Measurements from ENCODE around the gene MSH4.
"Not testable (repeated sequence)": the region's sequence is repeated elsewhere in the genome, so short reads cannot be mapped to it uniquely, and the experiment has no call there.

MSH4 gene

GRCh38 chr1:75795703-75796193 is 934 bp upstream of the MSH4 start:
- DNase-seq (ENCODE audit: low read depth in 2 of 2), result no peak

- no peak for DNase-seq (ENCODE audit: low read depth in 2 of 2)
These were observed 549 bp downstream of the MSH4 start for GRCh38 chr1:75797273-75797588.

GRCh38 chr1:75797606-75798216 is 1.0 kb downstream of the MSH4 start:
- DNase-seq (ENCODE audit: low read depth in 2 of 2), result no peak

- not testable (repeated sequence) for DNase-seq (ENCODE audit: low read depth in 2 of 2)
These were observed 4.8 kb downstream of the MSH4 start for GRCh38 chr1:75801480-75801879.

- DNase-seq (ENCODE audit: low read depth in 2 of 2), result no peak
These were observed 12.2 kb downstream of the MSH4 start for GRCh38 chr1:75808921-75809320.

GRCh38 chr1:75810113-75810512 is 13.4 kb downstream of the MSH4 start:
- not testable (repeated sequence) for DNase-seq (ENCODE audit: low read depth in 2 of 2)

DNA sequence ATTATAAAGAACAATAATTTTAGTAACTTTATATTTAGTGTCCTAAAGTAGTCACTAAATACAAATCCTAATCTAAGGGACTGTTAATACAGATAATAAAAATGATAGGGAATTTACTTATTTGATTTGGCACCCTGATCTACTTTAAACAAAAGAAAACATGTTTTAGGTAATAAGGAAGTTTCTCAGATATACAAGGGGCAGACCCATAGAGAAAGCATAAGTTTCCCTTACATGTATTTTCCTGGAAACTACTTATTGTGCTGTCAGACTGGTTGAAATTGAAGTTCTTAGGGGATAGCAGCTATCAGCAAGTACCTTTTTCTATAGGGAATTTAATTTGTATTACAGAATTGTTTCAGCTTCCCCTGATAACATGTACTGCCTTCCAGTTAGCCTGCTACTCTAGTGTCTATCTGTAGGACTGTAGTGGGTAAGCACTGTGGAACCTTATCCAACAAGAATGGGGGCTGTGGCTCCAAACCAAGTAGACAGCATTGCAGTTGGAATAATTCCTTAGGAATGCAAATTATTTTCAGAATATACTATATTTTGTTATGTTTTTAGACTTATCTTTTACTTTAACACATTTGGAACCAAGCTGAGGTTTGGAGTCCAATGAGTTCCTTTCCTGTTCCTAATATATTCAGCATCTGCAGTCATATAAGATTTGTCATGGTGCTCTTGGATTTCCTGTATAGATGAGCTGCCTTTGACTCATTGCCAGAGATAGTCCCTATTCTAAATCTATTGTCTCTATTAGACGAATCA is 14.7 kb downstream of the MSH4 start:
- DNase-seq (ENCODE audit: low read depth in 2 of 2), result no peak

- no peak for DNase-seq (ENCODE audit: low read depth in 2 of 2)
These were observed 15.4 kb downstream of the MSH4 start for GRCh38 chr1:75812065-75812464.

DNA sequence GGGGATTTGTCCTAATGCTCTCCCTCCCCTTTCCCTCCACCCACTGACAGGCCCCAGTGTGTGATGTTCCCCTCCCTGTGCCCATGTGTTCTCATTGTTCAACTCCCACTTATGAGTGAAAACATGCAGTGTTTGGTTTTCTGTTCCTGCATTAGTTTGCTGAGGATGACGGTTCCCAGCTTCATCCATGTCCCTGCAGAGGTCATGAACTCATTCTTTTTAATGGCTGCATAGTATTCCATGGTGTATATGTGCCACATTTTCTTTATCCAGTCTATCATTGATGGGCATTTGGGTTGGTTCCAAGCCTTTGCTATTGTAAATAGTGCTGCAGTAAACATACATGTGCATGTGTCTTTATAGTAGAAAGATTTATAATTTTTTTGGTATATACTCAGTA is 26.9 kb downstream of the MSH4 start:
- not testable (repeated sequence) for DNase-seq (ENCODE audit: low read depth in 2 of 2)

GRCh38 chr1:75836528-75837100 is 39.9 kb downstream of the MSH4 start:
- no peak for DNase-seq (ENCODE audit: low read depth in 2 of 2)

- DNase-seq (ENCODE audit: low read depth in 2 of 2), result no peak
These were observed 41.4 kb downstream of the MSH4 start for GRCh38 chr1:75838079-75838478.

GRCh38 chr1:75841421-75841820 is 44.7 kb downstream of the MSH4 start:
- no peak for DNase-seq (ENCODE audit: low read depth in 2 of 2)

DNA sequence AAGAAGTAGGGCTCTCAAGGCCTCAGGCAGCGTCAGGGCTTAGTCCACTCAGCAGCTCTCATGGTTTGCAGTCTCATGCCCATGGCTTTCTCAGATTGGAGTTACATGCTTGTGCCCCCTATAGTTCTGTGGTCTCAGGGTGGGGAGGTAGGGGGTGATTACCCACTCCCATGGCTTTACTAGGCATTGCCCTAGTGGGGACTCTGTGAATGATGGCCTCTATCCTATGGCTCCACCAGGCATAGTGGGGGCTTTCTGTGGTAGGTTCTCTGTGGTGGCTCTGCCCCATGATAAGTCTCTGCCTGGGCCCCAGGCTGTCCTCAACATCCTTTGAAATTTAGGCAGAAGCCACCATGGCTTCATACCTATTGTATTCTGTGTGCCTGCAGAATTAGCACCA is 48.9 kb downstream of the MSH4 start:
- DNase-seq (ENCODE audit: low read depth in 2 of 2), result no peak

- no peak for DNase-seq (ENCODE audit: low read depth in 2 of 2)
These were observed 58.3 kb downstream of the MSH4 start for GRCh38 chr1:75855010-75855409.

DNA sequence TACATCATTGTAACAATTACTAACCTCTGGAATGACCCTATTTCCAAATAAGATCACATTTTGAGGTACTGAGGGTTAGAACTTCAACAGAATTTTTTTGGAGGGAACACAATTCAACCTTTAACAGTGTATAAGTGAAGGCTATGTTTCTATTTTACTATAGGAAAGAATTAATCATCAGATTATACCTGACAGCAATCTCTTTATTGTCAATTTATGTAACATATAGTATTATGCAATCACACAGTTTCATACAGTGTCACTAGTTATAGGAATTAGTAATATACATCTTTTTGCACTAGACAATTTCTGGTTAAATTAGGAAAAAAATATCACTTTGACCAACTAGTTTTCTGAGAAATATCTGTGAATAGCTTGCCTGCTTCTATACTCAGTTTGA is 59.1 kb downstream of the MSH4 start:
- no peak for DNase-seq (ENCODE audit: low read depth in 2 of 2)

- DNase-seq (ENCODE audit: low read depth in 2 of 2), result no peak
These were observed 65.1 kb downstream of the MSH4 start for GRCh38 chr1:75861831-75862230.

GRCh38 chr1:75870951-75871350 is 74.3 kb downstream of the MSH4 start:
- no peak for DNase-seq (ENCODE audit: low read depth in 2 of 2)

DNA sequence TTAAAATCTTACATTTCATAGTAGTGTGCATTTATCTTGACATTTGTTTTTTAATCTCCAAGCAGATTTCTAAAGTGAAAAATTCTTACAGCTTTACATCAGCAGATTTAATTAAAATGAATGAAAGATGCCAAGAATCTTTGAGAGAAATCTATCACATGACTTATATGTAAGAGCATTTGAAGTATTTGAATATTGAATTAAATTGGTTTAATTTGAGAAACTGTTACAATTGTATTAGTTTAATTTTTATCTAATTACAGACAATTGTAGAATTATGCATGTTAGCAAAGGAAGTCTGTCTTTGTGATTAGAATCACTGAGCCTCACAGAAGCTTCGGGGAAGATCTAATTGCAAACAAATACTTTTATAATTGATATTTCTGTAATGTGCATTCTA is 83.3 kb downstream of the MSH4 start:
- no peak for DNase-seq (ENCODE audit: low read depth in 2 of 2)

- no peak for DNase-seq (ENCODE audit: low read depth in 2 of 2)
These were observed 87.8 kb downstream of the MSH4 start for GRCh38 chr1:75884437-75884836.

GRCh38 chr1:75901371-75901770 is 104.7 kb downstream of the MSH4 start:
- no peak for DNase-seq (ENCODE audit: low read depth in 2 of 2)

- DNase-seq (ENCODE audit: low read depth in 2 of 2), result no peak
These were observed 112.1 kb downstream of the MSH4 start for GRCh38 chr1:75908717-75909152.

GRCh38 chr1:75916834-75917233 is 120.2 kb downstream of the MSH4 start:
- no peak for DNase-seq (ENCODE audit: low read depth in 2 of 2)

- DNase-seq (ENCODE audit: low read depth in 2 of 2), result no peak
These were observed 126.0 kb downstream of the MSH4 start for GRCh38 chr1:75922698-75923097.

Measured in activated CD8-positive, alpha-beta memory T cell treated with anti-CD3 and anti-CD28 coated beads for 4 hours (primary cell).